Measurements from ENCODE around the gene MEGF11.

MEGF11 gene

GRCh38 chr15:65960586-65960985, 293.0 kb downstream of the MEGF11 start:
- no peak for DNase-seq

- DNase-seq: no peak
These were observed 294.7 kb downstream of the MEGF11 start for GRCh38 chr15:65958835-65959234.

GRCh38 chr15:65957451-65957850, 296.1 kb downstream of the MEGF11 start:
- no peak for DNase-seq

- DNase-seq: no peak
These were observed 296.7 kb downstream of the MEGF11 start for GRCh38 chr15:65956899-65957298.

- no peak for DNase-seq
These were observed 297.2 kb downstream of the MEGF11 start for GRCh38 chr15:65956307-65956706.

- DNase-seq: peak; percentile 48
These were observed 299.2 kb downstream of the MEGF11 start for GRCh38 chr15:65954289-65954741.

- DNase-seq: no peak
These were observed 299.9 kb downstream of the MEGF11 start for GRCh38 chr15:65953622-65954021.

- DNase-seq: peak; percentile 55
These were observed 301.0 kb downstream of the MEGF11 start for GRCh38 chr15:65952391-65953053.

- no peak for DNase-seq
These were observed 302.5 kb downstream of the MEGF11 start for GRCh38 chr15:65951007-65951406.

- DNase-seq: no peak
These were observed 304.1 kb downstream of the MEGF11 start for GRCh38 chr15:65949491-65949890.

- DNase-seq: no peak
These were observed 304.5 kb downstream of the MEGF11 start for GRCh38 chr15:65949011-65949410.

- no peak for DNase-seq
These were observed 305.2 kb downstream of the MEGF11 start for GRCh38 chr15:65948383-65948782.

GRCh38 chr15:65947041-65947440, 306.5 kb downstream of the MEGF11 start:
- DNase-seq: no peak

GRCh38 chr15:65945616-65946015, 307.9 kb downstream of the MEGF11 start:
- no peak for DNase-seq

GRCh38 chr15:65944404-65944803, 309.1 kb downstream of the MEGF11 start:
- DNase-seq: no peak

GRCh38 chr15:65942436-65942835, 311.1 kb downstream of the MEGF11 start:
- no peak for DNase-seq

GRCh38 chr15:65940618-65940909, 313.0 kb downstream of the MEGF11 start:
- no peak for DNase-seq

- DNase-seq: peak; percentile 78
These were observed 313.5 kb downstream of the MEGF11 start for GRCh38 chr15:65939901-65940617.

- DNase-seq: no peak
These were observed 314.9 kb downstream of the MEGF11 start for GRCh38 chr15:65938604-65939003.

GRCh38 chr15:65937476-65937875, 316.1 kb downstream of the MEGF11 start:
- no peak for DNase-seq

GRCh38 chr15:65937054-65937453, 316.5 kb downstream of the MEGF11 start:
- no peak for DNase-seq

GRCh38 chr15:65936282-65936681, 317.3 kb downstream of the MEGF11 start:
- DNase-seq: no peak

- DNase-seq: no peak
These were observed 318.2 kb downstream of the MEGF11 start for GRCh38 chr15:65935391-65935790.

- no peak for DNase-seq
These were observed 322.3 kb downstream of the MEGF11 start for GRCh38 chr15:65931221-65931620.

GRCh38 chr15:65930134-65930533, 323.4 kb downstream of the MEGF11 start:
- no peak for DNase-seq
